HEK293 (cell line): ENCODE measurements around the gene MYBPC3.

ENCODE experiments used
- CTCF ChIA-PET: fragments of 350-600 bp; formaldehyde crosslinking; extraction: SDS; loops from one replicate; lab custom pipeline; 2021; ENCODE audit warnings: antibody characterized with exemption; lab: Yijun Ruan, JAX
- POLR2A ChIA-PET: fragments of 300-600 bp; formaldehyde crosslinking; extraction: SDS; loops from one replicate; lab custom pipeline; 2020; ENCODE audit warnings: antibody characterized with exemption, inconsistent platforms; lab: Yijun Ruan, JAX
- H3K27ac ChIP-seq: fragments of 200-500 bp; sonication (Bioruptor generic); 2 replicates; pipeline ENCODE4 v1.5.1; 2014; ENCODE audit warnings: low read depth, low read length, control low read depth, inconsistent platforms; ENCODE audit errors: extremely low read depth
- H3K36me3 ChIP-seq, 2 experiments: fragments of 200-500 bp in 1 of 2; sonication (Bioruptor generic) in 1 of 2; 1 replicate in 1 of 2; 2 replicates in 1 of 2; pipeline ENCODE4 v1.5.1; 2014 to 2017; ENCODE audit warnings: inconsistent platforms in 2 of 2, low read length in 2 of 2; ENCODE audit not compliant: control insufficient read depth in 2 of 2, insufficient read depth in 1 of 2
- H3K4me1 ChIP-seq: fragments of 200-500 bp; sonication (Bioruptor generic); 2 replicates; pipeline ENCODE4 v1.5.1; 2014; ENCODE audit warnings: mild to moderate bottlenecking, low read length, inconsistent platforms; ENCODE audit not compliant: control insufficient read depth, insufficient read depth
- H3K4me3 ChIP-seq: 2 replicates; pipeline ENCODE4 v1.5.1; 2011; ENCODE audit warnings: low read depth, mild to moderate bottlenecking, control low read depth, low read length, moderate library complexity
- H3K9me3 ChIP-seq: fragments of 200-500 bp; sonication (Bioruptor generic); 2 replicates; pipeline ENCODE4 v1.5.1; 2014; ENCODE audit warnings: low read depth, low read length, inconsistent platforms; ENCODE audit not compliant: control insufficient read depth, insufficient read depth
- BCL6B ChIP-seq: fragments of 450-650 bp; formaldehyde crosslinking; IDR thresholded peaks from 2 replicates; pipeline ENCODE4 v1.5.1; 2017; ENCODE audit warnings: missing biosample characterization, missing genetic modification characterization
- HOXC10 ChIP-seq: sonication (generic); formaldehyde crosslinking; IDR thresholded peaks from 2 replicates; pipeline ENCODE4 v1.8.1; 2023; ENCODE audit warnings: mild to moderate bottlenecking, missing genetic modification reagents
- PRDM2 ChIP-seq: fragments of 450-650 bp; formaldehyde crosslinking; IDR thresholded peaks from 2 replicates; pipeline ENCODE4 v1.5.1; 2016; ENCODE audit warnings: missing biosample characterization, missing genetic modification characterization, borderline replicate concordance
- SCRT1 ChIP-seq: fragments of 450-650 bp; formaldehyde crosslinking; IDR thresholded peaks from 2 replicates; pipeline ENCODE4 v1.5.1; 2016; ENCODE audit warnings: missing biosample characterization, missing genetic modification characterization, borderline replicate concordance
- ZNF223 ChIP-seq: fragments of 450-650 bp; formaldehyde crosslinking; IDR thresholded peaks from 2 replicates; pipeline ENCODE4 v1.5.1; 2016; ENCODE audit warnings: missing biosample characterization, missing genetic modification characterization
- ZNF274 ChIP-seq, 2 experiments: fragments of 200-500 bp in 1 of 2; fragments of 450-650 bp in 1 of 2; sonication (Bioruptor generic) in 1 of 2; formaldehyde crosslinking in 1 of 2; IDR thresholded peaks; 2 replicates each; pipeline versions ENCODE4 v1.5.1 to v1.6.1; 2014 to 2016; ENCODE audit warnings: borderline replicate concordance in 1 of 2, inconsistent platforms in 1 of 2, low read length in 1 of 2, missing biosample characterization in 1 of 2, missing genetic modification characterization in 1 of 2
- ZNF280C ChIP-seq: fragments of 450-650 bp; formaldehyde crosslinking; IDR thresholded peaks from 2 replicates; pipeline ENCODE4 v1.5.1; 2016; ENCODE audit warnings: missing biosample characterization, missing genetic modification characterization
- ZNF302 ChIP-seq: fragments of 450-650 bp; formaldehyde crosslinking; IDR thresholded peaks from 2 replicates; pipeline ENCODE4 v1.5.1; 2016; ENCODE audit warnings: missing biosample characterization, missing genetic modification characterization, low read depth
- ZNF48 ChIP-seq: fragments of 450-650 bp; formaldehyde crosslinking; IDR thresholded peaks from 2 replicates; pipeline ENCODE4 v1.5.1; 2016; ENCODE audit warnings: missing biosample characterization, missing genetic modification characterization
- ZNF510 ChIP-seq: fragments of 450-650 bp; formaldehyde crosslinking; IDR thresholded peaks from 2 replicates; pipeline ENCODE4 v1.5.1; 2018; ENCODE audit warnings: mild to moderate bottlenecking, missing genetic modification characterization, missing biosample characterization; ENCODE audit not compliant: insufficient replicate concordance
- ZNF585B ChIP-seq: fragments of 450-650 bp; formaldehyde crosslinking; IDR thresholded peaks from 2 replicates; pipeline ENCODE4 v1.5.1; 2016; ENCODE audit warnings: missing biosample characterization, missing genetic modification characterization
- ZNF645 ChIP-seq: fragments of 450-650 bp; formaldehyde crosslinking; IDR thresholded peaks from 2 replicates; pipeline ENCODE4; 2016; ENCODE audit warnings: missing biosample characterization, missing genetic modification characterization
- ZNF692 ChIP-seq: fragments of 450-650 bp; formaldehyde crosslinking; IDR thresholded peaks from 2 replicates; pipeline ENCODE4 v1.5.1; 2016; ENCODE audit warnings: missing biosample characterization, missing genetic modification characterization
- ZNF701 ChIP-seq: fragments of 450-650 bp; formaldehyde crosslinking; IDR thresholded peaks from 2 replicates; pipeline ENCODE4 v1.5.1; 2016; ENCODE audit warnings: missing biosample characterization, missing genetic modification characterization
- ZNF792 ChIP-seq: fragments of 450-650 bp; formaldehyde crosslinking; IDR thresholded peaks from 2 replicates; pipeline ENCODE4 v1.5.1; 2016; ENCODE audit warnings: missing biosample characterization, missing genetic modification characterization
- ZXDB ChIP-seq: fragments of 450-650 bp; formaldehyde crosslinking; IDR thresholded peaks from 2 replicates; pipeline ENCODE4 v1.5.1; 2016; ENCODE audit warnings: missing biosample characterization, missing genetic modification characterization

Gene MYBPC3

GRCh38 chr11:47327949-47328348 lies 24.6 kb downstream of the MYBPC3 start:
- Histone ChIP-seq H3K4me3 (no peak overlapping the region), H3K9me3 (no peaks in the 10 kb centered on the region), H3K27ac (no peak overlapping the region), H3K36me3 (peaks cover 0 to 4% of the 10 kb centered on the region in 2 experiments; a peak in 2 of 3 replicates), H3K4me1 (no peaks in the 10 kb centered on the region)
- ChIA-PET CTCF (no interaction called here), POLR2A (no interaction called here)
- no peak for TF ChIP-seq ZNF645 (tag by site-specific recombination)
- no peak for TF ChIP-seq BCL6B (tag by site-specific recombination)

GRCh38 chr11:47327025-47327424 lies 25.5 kb downstream of the MYBPC3 start:
- ChIA-PET CTCF (interaction anchor here (0.7 to 1.7 kb wide), 2 partner anchors 28 to 73 kb away, joined by 3 to 5 read pairs; no protein-coding TSS in a partner anchor), POLR2A (no interaction called here)
- no peak overlapping the region for H3K27ac ChIP-seq
- H3K36me3 ChIP-seq: peaks cover 0 to 5% of the 10 kb centered on the region in 2 experiments; a peak in 2 of 3 replicates
- no peaks in the 10 kb centered on the region for H3K9me3 ChIP-seq
- TF ChIP-seq ZNF692 (tag by site-specific recombination): no peak
- no peak for TF ChIP-seq ZXDB (tag by site-specific recombination)
- no peak for TF ChIP-seq ZNF274 (IDR thresholded peaks at IDR 0.05; ENCODE audit: low read length)
- TF ChIP-seq ZNF274 (tag by site-specific recombination; IDR thresholded peaks at IDR 0.05; ENCODE audit: borderline replicate concordance): no peak
- no peak for TF ChIP-seq ZNF48
- no peak for TF ChIP-seq ZNF701 (tag by site-specific recombination)
- TF ChIP-seq HOXC10: no peak
- TF ChIP-seq ZNF510: no peak
- no peak for TF ChIP-seq ZNF280C (tag by site-specific recombination)
- no peak for TF ChIP-seq ZNF302 (tag by site-specific recombination)
- TF ChIP-seq ZNF585B (tag by site-specific recombination): no peak
- no peak for TF ChIP-seq ZNF223 (tag by site-specific recombination)
- TF ChIP-seq ZNF792 (tag by site-specific recombination): no peak
- no peak for TF ChIP-seq PRDM2 (tag by site-specific recombination)
- TF ChIP-seq SCRT1 (tag by site-specific recombination): no peak
- no peak for TF ChIP-seq BCL6B (tag by site-specific recombination)
- H3K4me1 ChIP-seq: no peaks in the 10 kb centered on the region
- H3K4me3 ChIP-seq: no peak overlapping the region
